GM12891 (cell line): Measurements from ENCODE around the gene FA2H.

ENCODE experiments used
- PAX5 ChIP-seq: IDR thresholded peaks from 2 replicates; pipeline ENCODE4 v1.6.1; 2011; ENCODE audit warnings: low read length, moderate library complexity, mild to moderate bottlenecking; ENCODE audit not compliant: insufficient read depth, severe bottlenecking
- POLR2A ChIP-seq: IDR thresholded peaks from 2 replicates; pipeline ENCODE4 v1.6.1; 2011; ENCODE audit warnings: low read depth, low read length, control low read depth
- POLR2AphosphoS5 ChIP-seq: IDR thresholded peaks from 2 replicates; pipeline ENCODE4 v1.6.1; 2011; ENCODE audit warnings: low read depth, low read length, control low read depth

GRCh38 chr16:74793571-74793970 lies 19.0 kb upstream of the FA2H start:
- no peak for TF ChIP-seq POLR2AphosphoS5
- TF ChIP-seq POLR2A, result no peak
- TF ChIP-seq PAX5, result no peak
